ENCODE data around the gene HTR2B. TPM values are rescaled to one million over a fixed set of nuclear protein-coding genes. Genes with fewer than 3 reads are reported as not detected.

HTR2B gene
- total and polyA plus RNA-seq, 2 of the 13 experiments (the other 11 are each of a cell fraction or from before 2014, with no cell fraction given), result 0.08 TPM; not detected in 1

DNA sequence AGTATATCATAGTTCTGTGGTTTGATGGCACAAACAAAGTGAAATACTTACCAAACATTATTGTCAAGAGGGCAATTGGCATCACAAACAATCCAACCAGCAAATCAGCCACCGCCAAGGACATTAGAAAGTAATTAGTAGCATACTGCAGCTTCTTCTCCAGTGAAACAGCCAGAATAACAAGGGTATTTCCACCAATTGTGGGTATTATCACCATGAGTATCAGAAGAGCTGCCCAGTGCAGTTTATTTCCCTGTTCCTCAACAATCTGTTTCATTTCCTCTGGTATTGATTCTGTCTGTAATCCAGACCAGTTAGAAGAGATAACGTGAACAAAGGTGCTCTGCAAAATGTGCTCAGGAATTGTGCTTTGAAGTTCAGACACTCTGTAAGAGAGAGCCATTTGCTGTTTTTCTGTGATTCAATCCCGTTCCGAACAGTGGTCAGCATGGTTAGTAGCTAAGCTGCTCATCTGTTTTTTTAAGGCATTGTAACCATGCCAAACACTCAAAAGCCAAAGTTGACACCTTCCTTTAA is 1.4 kb downstream of the HTR2B start (continued):
- TF ChIP-seq, protein P1, sequence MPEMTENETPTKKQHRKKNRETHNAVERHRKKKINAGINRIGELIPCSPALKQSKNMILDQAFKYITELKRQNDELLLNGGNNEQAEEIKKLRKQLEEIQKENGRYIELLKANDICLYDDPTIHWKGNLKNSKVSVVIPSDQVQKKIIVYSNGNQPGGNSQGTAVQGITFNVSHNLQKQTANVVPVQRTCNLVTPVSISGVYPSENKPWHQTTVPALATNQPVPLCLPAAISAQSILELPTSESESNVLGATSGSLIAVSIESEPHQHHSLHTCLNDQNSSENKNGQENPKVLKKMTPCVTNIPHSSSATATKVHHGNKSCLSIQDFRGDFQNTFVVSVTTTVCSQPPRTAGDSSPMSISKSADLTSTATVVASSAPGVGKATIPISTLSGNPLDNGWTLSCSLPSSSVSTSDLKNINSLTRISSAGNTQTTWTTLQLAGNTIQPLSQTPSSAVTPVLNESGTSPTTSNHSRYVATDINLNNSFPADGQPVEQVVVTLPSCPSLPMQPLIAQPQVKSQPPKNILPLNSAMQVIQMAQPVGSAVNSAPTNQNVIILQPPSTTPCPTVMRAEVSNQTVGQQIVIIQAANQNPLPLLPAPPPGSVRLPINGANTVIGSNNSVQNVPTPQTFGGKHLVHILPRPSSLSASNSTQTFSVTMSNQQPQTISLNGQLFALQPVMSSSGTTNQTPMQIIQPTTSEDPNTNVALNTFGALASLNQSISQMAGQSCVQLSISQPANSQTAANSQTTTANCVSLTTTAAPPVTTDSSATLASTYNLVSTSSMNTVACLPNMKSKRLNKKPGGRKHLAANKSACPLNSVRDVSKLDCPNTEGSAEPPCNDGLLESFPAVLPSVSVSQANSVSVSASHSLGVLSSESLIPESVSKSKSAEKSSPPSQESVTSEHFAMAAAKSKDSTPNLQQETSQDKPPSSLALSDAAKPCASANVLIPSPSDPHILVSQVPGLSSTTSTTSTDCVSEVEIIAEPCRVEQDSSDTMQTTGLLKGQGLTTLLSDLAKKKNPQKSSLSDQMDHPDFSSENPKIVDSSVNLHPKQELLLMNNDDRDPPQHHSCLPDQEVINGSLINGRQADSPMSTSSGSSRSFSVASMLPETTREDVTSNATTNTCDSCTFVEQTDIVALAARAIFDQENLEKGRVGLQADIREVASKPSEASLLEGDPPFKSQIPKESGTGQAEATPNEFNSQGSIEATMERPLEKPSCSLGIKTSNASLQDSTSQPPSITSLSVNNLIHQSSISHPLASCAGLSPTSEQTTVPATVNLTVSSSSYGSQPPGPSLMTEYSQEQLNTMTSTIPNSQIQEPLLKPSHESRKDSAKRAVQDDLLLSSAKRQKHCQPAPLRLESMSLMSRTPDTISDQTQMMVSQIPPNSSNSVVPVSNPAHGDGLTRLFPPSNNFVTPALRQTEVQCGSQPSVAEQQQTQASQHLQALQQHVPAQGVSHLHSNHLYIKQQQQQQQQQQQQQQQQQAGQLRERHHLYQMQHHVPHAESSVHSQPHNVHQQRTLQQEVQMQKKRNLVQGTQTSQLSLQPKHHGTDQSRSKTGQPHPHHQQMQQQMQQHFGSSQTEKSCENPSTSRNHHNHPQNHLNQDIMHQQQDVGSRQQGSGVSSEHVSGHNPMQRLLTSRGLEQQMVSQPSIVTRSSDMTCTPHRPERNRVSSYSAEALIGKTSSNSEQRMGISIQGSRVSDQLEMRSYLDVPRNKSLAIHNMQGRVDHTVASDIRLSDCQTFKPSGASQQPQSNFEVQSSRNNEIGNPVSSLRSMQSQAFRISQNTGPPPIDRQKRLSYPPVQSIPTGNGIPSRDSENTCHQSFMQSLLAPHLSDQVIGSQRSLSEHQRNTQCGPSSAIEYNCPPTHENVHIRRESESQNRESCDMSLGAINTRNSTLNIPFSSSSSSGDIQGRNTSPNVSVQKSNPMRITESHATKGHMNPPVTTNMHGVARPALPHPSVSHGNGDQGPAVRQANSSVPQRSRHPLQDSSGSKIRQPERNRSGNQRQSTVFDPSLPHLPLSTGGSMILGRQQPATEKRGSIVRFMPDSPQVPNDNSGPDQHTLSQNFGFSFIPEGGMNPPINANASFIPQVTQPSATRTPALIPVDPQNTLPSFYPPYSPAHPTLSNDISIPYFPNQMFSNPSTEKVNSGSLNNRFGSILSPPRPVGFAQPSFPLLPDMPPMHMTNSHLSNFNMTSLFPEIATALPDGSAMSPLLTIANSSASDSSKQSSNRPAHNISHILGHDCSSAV (CRISPR knock-in tag; IDR thresholded peaks at IDR 0.05; ENCODE audit: borderline replicate concordance), result no peak
- TF ChIP-seq, protein P2, sequence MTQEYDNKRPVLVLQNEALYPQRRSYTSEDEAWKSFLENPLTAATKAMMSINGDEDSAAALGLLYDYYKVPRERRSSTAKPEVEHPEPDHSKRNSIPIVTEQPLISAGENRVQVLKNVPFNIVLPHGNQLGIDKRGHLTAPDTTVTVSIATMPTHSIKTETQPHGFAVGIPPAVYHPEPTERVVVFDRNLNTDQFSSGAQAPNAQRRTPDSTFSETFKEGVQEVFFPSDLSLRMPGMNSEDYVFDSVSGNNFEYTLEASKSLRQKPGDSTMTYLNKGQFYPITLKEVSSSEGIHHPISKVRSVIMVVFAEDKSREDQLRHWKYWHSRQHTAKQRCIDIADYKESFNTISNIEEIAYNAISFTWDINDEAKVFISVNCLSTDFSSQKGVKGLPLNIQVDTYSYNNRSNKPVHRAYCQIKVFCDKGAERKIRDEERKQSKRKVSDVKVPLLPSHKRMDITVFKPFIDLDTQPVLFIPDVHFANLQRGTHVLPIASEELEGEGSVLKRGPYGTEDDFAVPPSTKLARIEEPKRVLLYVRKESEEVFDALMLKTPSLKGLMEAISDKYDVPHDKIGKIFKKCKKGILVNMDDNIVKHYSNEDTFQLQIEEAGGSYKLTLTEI (CRISPR knock-in tag; conservative IDR thresholded peaks at IDR 0.05), result no peak
- TF ChIP-seq, protein P3, sequence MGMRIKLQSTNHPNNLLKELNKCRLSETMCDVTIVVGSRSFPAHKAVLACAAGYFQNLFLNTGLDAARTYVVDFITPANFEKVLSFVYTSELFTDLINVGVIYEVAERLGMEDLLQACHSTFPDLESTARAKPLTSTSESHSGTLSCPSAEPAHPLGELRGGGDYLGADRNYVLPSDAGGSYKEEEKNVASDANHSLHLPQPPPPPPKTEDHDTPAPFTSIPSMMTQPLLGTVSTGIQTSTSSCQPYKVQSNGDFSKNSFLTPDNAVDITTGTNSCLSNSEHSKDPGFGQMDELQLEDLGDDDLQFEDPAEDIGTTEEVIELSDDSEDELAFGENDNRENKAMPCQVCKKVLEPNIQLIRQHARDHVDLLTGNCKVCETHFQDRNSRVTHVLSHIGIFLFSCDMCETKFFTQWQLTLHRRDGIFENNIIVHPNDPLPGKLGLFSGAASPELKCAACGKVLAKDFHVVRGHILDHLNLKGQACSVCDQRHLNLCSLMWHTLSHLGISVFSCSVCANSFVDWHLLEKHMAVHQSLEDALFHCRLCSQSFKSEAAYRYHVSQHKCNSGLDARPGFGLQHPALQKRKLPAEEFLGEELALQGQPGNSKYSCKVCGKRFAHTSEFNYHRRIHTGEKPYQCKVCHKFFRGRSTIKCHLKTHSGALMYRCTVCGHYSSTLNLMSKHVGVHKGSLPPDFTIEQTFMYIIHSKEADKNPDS (CRISPR knock-in tag; IDR thresholded peaks at IDR 0.05), result no peak
- TF ChIP-seq ZNF777 (CRISPR knock-in tag; IDR thresholded peaks at IDR 0.05) (no peak), SATB2 (CRISPR knock-in tag; IDR thresholded peaks at IDR 0.05) (no peak), RBM22 (optimal IDR thresholded peaks at IDR 0.05; ENCODE audit: low read length) (no peak), POLR2AphosphoS5 (IDR thresholded peaks at IDR 0.05; ENCODE audit: low read depth, low read length) (no peak), ARID2 (CRISPR knock-in tag; IDR thresholded peaks at IDR 0.05; ENCODE audit: borderline replicate concordance) (no peak), KDM4B (CRISPR knock-in tag; IDR thresholded peaks at IDR 0.05) (no peak), DNMT1 (CRISPR knock-in tag; IDR thresholded peaks at IDR 0.05) (no peak), POLR2A (IDR thresholded peaks at IDR 0.05; ENCODE audit: insufficient read depth in 1 of 2, low read depth in 2 of 2, low read length in 2 of 2) (no peak)
- TF ChIP-seq, protein P4, sequence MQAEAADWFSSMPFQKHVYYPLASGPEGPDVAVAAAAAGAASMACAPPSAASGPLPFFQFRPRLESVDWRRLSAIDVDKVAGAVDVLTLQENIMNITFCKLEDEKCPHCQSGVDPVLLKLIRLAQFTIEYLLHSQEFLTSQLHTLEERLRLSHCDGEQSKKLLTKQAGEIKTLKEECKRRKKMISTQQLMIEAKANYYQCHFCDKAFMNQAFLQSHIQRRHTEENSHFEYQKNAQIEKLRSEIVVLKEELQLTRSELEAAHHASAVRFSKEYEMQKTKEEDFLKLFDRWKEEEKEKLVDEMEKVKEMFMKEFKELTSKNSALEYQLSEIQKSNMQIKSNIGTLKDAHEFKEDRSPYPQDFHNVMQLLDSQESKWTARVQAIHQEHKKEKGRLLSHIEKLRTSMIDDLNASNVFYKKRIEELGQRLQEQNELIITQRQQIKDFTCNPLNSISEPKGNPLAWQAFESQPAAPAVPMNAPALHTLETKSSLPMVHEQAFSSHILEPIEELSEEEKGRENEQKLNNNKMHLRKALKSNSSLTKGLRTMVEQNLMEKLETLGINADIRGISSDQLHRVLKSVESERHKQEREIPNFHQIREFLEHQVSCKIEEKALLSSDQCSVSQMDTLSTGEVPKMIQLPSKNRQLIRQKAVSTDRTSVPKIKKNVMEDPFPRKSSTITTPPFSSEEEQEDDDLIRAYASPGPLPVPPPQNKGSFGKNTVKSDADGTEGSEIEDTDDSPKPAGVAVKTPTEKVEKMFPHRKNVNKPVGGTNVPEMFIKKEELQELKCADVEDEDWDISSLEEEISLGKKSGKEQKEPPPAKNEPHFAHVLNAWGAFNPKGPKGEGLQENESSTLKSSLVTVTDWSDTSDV (CRISPR knock-in tag; IDR thresholded peaks at IDR 0.05), result no peak

All from HepG2 (cell line).